Caco-2 (cell line): ENCODE measurements around the gene MCC. TPM values are rescaled to one million over a fixed set of nuclear protein-coding genes. Genes with fewer than 3 reads are reported as not detected.

ENCODE experiments used
- BruUV-seq: library from RNA; stranded (reverse); fragments of 400-500 nt; replicated peaks from 2 replicates; lab custom pipeline; 2021; lab: Mats Ljungman, UMichigan
- CTCF ChIA-PET: fragments of 300-600 bp; sonication (Branson Sonifier 250); formaldehyde crosslinking; loops from one replicate; lab custom pipeline; 2022; ENCODE audit warnings: antibody characterized with exemption; lab: Charles Lee
- POLR2A ChIA-PET: fragments of 300-600 bp; sonication (Branson Sonifier 250); formaldehyde crosslinking; loops from one replicate; lab custom pipeline; 2022; ENCODE audit warnings: antibody characterized with exemption; lab: Charles Lee
- DNase-seq, 2 experiments: peaks; one replicate each; pipeline versions ENCODE4 v3.0.0 to v3.0.0-alpha.2; 2020 to 2022
- H3K27me3 ChIP-seq: replicated peaks from 2 replicates; pipeline ENCODE4 v1.6.0; 2011; ENCODE audit warnings: low read length; ENCODE audit not compliant: control insufficient read depth, insufficient read depth
- H3K36me3 ChIP-seq: 2 replicates; pipeline ENCODE4 v1.5.1; 2011; ENCODE audit warnings: low read length; ENCODE audit not compliant: control insufficient read depth, insufficient read depth
- H3K4me1 ChIP-seq: fragments of 250-450 bp; sonication (Bioruptor Pico); 2 replicates; pipeline ENCODE4 v1.5.1; 2020; ENCODE audit warnings: mild to moderate bottlenecking
- H3K4me3 ChIP-seq: 2 replicates; pipeline ENCODE4 v1.5.1; 2011; ENCODE audit warnings: low read depth, mild to moderate bottlenecking, control low read depth, low read length
- H3K9me3 ChIP-seq: fragments of 250-450 bp; sonication (Bioruptor Pico); 2 replicates; pipeline ENCODE4 v1.5.1; 2020; ENCODE audit warnings: mild to moderate bottlenecking, moderate library complexity
- H3K27ac Mint-ChIP-seq: one replicate; pipeline ENCODE4 v1.8.0; 2022; ENCODE audit warnings: mixed read lengths; ENCODE audit not compliant: unreplicated experiment
- H3K27me3 Mint-ChIP-seq: one replicate; pipeline ENCODE4 v1.8.0; 2022; ENCODE audit warnings: mixed read lengths; ENCODE audit not compliant: insufficient read depth, unreplicated experiment
- H3K36me3 Mint-ChIP-seq: one replicate; pipeline ENCODE4 v1.8.0; 2022; ENCODE audit warnings: mild to moderate bottlenecking, mixed read lengths; ENCODE audit not compliant: insufficient read depth, unreplicated experiment
- H3K4me1 Mint-ChIP-seq: one replicate; pipeline ENCODE4 v1.8.0; 2022; ENCODE audit warnings: low read depth, mixed read lengths; ENCODE audit not compliant: unreplicated experiment
- H3K4me3 Mint-ChIP-seq: one replicate; pipeline ENCODE4 v1.8.0; 2022; ENCODE audit warnings: mild to moderate bottlenecking, moderate library complexity, mixed read lengths; ENCODE audit not compliant: unreplicated experiment
- H3K9me3 Mint-ChIP-seq: one replicate; pipeline ENCODE4 v1.8.0; 2022; ENCODE audit warnings: mixed read lengths; ENCODE audit not compliant: unreplicated experiment
- intact Hi-C: fragments of 100-400 bp; cut with micrococcal nuclease; formaldehyde crosslinking; loops from one replicate; pipeline ENCODE4 v1.10.0; 2022; ENCODE audit not compliant: unreplicated experiment
- total RNA-seq: library from RNA; stranded (reverse); gene quantifications from 2 replicates; pipeline ENCODE4 v1.2.3, GENCODE V29; 2022
- TF ChIP-seq, protein P1 (sequence below), 2 experiments: fragments of 200-600 bp in 1 of 2; IDR thresholded peaks; 1 replicate in 1 of 2; 2 replicates in 1 of 2; pipeline versions ENCODE4 v1.5.1 to v1.8.0; 2011 to 2022; ENCODE audit warnings: antibody characterized with exemption in 1 of 2, control low read depth in 1 of 2, inconsistent platforms in 1 of 2, low read depth in 1 of 2, low read length in 1 of 2, mild to moderate bottlenecking in 1 of 2, moderate library complexity in 1 of 2; ENCODE audit not compliant: insufficient read depth in 1 of 2, severe bottlenecking in 1 of 2, unreplicated experiment in 1 of 2

The MCC gene
- total RNA-seq, 1 experiment from 2014 or later, result 0.09 TPM

DNA sequence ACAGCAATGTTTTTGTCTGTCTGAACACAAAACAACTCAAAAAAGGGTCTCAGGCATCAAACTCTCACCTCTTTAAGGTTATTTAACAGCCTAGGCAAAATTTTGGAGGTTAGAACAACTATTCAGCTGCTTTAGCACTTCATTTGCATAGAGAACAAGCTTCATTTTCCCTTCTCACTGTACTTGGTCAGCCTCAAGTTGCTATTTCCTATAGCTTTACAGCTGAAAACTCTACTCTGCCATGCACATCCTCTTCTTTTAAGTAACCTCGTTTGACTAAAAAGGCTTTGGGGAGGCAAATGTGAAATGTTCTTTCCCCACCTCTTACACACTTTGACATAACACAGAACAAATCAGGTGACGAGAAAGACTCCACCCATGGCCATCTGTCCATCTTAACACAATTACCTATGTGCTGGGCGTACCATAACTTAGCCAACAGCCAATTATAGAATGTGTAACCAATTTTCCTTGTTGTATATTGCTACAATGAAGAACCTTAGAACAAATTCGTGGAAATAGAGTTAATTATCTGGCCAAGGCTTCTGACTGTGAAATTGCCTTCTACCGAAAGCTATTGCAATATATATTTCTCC is 315.9 kb downstream of the MCC start:
- no peaks in the 10 kb centered on the region for H3K36me3 Mint-ChIP-seq
- TF ChIP-seq, protein P1, sequence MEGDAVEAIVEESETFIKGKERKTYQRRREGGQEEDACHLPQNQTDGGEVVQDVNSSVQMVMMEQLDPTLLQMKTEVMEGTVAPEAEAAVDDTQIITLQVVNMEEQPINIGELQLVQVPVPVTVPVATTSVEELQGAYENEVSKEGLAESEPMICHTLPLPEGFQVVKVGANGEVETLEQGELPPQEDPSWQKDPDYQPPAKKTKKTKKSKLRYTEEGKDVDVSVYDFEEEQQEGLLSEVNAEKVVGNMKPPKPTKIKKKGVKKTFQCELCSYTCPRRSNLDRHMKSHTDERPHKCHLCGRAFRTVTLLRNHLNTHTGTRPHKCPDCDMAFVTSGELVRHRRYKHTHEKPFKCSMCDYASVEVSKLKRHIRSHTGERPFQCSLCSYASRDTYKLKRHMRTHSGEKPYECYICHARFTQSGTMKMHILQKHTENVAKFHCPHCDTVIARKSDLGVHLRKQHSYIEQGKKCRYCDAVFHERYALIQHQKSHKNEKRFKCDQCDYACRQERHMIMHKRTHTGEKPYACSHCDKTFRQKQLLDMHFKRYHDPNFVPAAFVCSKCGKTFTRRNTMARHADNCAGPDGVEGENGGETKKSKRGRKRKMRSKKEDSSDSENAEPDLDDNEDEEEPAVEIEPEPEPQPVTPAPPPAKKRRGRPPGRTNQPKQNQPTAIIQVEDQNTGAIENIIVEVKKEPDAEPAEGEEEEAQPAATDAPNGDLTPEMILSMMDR (IDR thresholded peaks at IDR 0.05; ENCODE audit: insufficient read depth in 1 of 2, low read depth in 1 of 2, low read length in 1 of 2, severe bottlenecking in 1 of 2, unreplicated experiment in 1 of 2), result no peak
- H3K4me3 Mint-ChIP-seq, result no peak overlapping the region
- ChIA-PET POLR2A (no interaction called here), CTCF (no interaction called here)
- H3K27me3 Mint-ChIP-seq, result peaks cover 27% of the 10 kb centered on the region
- Histone ChIP-seq H3K4me1 (no peaks in the 10 kb centered on the region), H3K27me3 (no peaks in the 10 kb centered on the region; the same call in 1 of the 2 replicates), H3K36me3 (no peaks in the 10 kb centered on the region), H3K9me3 (no peaks in the 10 kb centered on the region), H3K4me3 (no peak overlapping the region)
- BruUV-seq, result no TSS peak
- DNase-seq, result no peak
- intact Hi-C loops, result no loop called here
- no peaks in the 10 kb centered on the region for H3K9me3 Mint-ChIP-seq
- H3K4me1 Mint-ChIP-seq, result no peaks in the 10 kb centered on the region
- no peak overlapping the region for H3K27ac Mint-ChIP-seq

GRCh38 chr5:113171520-113171919 is 316.7 kb downstream of the MCC start:
- no peaks in the 10 kb centered on the region for H3K4me1 ChIP-seq
- ChIA-PET POLR2A (no interaction called here), CTCF (no interaction called here)
- H3K27me3 Mint-ChIP-seq, result peaks cover 24% of the 10 kb centered on the region
- H3K9me3 Mint-ChIP-seq, result no peaks in the 10 kb centered on the region
- TF ChIP-seq, protein P1 (IDR thresholded peaks at IDR 0.05; ENCODE audit: insufficient read depth in 1 of 2, low read depth in 1 of 2, low read length in 1 of 2, severe bottlenecking in 1 of 2, unreplicated experiment in 1 of 2), result no peak
- H3K36me3 Mint-ChIP-seq, result no peaks in the 10 kb centered on the region
- intact Hi-C loops, result no loop called here
- BruUV-seq, result no TSS peak
- H3K9me3 ChIP-seq, result no peaks in the 10 kb centered on the region
- no peak overlapping the region for H3K4me3 Mint-ChIP-seq
- H3K4me1 Mint-ChIP-seq, result no peaks in the 10 kb centered on the region
- H3K4me3 ChIP-seq, result no peak overlapping the region
- H3K27ac Mint-ChIP-seq, result no peak overlapping the region
- DNase-seq, result no peak
- no peaks in the 10 kb centered on the region; the same call in 1 of the 2 replicates for H3K27me3 ChIP-seq
- no peaks in the 10 kb centered on the region for H3K36me3 ChIP-seq

DNA sequence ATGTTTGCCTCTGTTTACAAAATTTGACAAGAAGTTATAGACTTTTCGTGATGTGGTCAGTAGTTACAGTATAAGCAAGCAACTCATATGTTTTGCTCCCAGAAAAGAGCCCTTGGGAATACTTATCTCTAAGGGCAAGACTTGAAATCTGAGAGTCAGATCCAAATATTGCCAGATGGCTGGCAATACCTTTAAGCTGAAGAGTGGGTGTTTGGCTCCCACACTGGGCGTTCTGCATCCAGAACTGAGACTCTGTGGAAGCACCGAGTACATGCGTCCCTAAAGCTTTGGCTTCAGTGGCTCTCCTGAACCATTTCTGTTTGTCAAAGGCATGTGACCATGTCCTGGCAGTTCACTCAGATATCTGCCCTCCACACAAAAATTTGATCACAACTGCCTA is 317.5 kb downstream of the MCC start:
- BruUV-seq, result no TSS peak
- POLR2A ChIA-PET, result no interaction called here

More for the DNA sequence above, 317.5 kb downstream of the MCC start:
- H3K27me3 ChIP-seq, result no peaks in the 10 kb centered on the region; the same call in 1 of the 2 replicates
- H3K4me3 ChIP-seq, result no peak overlapping the region
- H3K36me3 ChIP-seq, result no peaks in the 10 kb centered on the region
- Mint-ChIP-seq H3K27me3 (peaks cover 23% of the 10 kb centered on the region), H3K27ac (no peak overlapping the region), H3K9me3 (no peaks in the 10 kb centered on the region), H3K36me3 (no peaks in the 10 kb centered on the region), H3K4me3 (no peak overlapping the region), H3K4me1 (no peaks in the 10 kb centered on the region)
- no peak for DNase-seq
- TF ChIP-seq, protein P1 (IDR thresholded peaks at IDR 0.05; ENCODE audit: insufficient read depth in 1 of 2, low read depth in 1 of 2, low read length in 1 of 2, severe bottlenecking in 1 of 2, unreplicated experiment in 1 of 2), result no peak
- CTCF ChIA-PET, result no interaction called here
- H3K4me1 ChIP-seq, result no peaks in the 10 kb centered on the region
- intact Hi-C loops, result no loop called here
- H3K9me3 ChIP-seq, result no peaks in the 10 kb centered on the region
